Measurements from ENCODE around the gene CSNK2A3. TPM values are rescaled to one million over a fixed set of nuclear protein-coding genes. Genes with fewer than 3 reads are reported as not detected.

CSNK2A3 gene
- total RNA-seq, 1 donor from 2014 or later, result 0.75 TPM

- Mint-ChIP-seq H3K9me3 (no peaks in the 10 kb centered on the region), H3K4me1 (ENCODE audit: unreplicated experiment) (peaks cover 7% of the 10 kb centered on the region), H3K27me3 (peaks cover 3% of the 10 kb centered on the region), H3K4me3 (no peak overlapping the region), H3K27ac (no peak overlapping the region), H3K36me3 (no peaks in the 10 kb centered on the region)
- no peak for TF ChIP-seq CTCF (conservative IDR thresholded peaks at IDR 0.05)
- no peak for DNase-seq (ENCODE audit: extremely low spot score, unreplicated experiment)
These were observed 39.6 kb downstream of the CSNK2A3 start for GRCh38 chr11:11313426-11313825.

GRCh38 chr11:11312738-11313137, 40.3 kb downstream of the CSNK2A3 start:
- no peak for TF ChIP-seq CTCF (conservative IDR thresholded peaks at IDR 0.05)
- Mint-ChIP-seq H3K36me3 (no peaks in the 10 kb centered on the region), H3K9me3 (no peaks in the 10 kb centered on the region), H3K27ac (no peak overlapping the region), H3K4me1 (ENCODE audit: unreplicated experiment) (peaks cover 7% of the 10 kb centered on the region), H3K27me3 (peaks cover 3% of the 10 kb centered on the region), H3K4me3 (no peak overlapping the region)
- no peak for DNase-seq (ENCODE audit: extremely low spot score, unreplicated experiment)

GRCh38 chr11:11311169-11311568, 41.9 kb downstream of the CSNK2A3 start:
- no peak overlapping the region for H3K4me3 Mint-ChIP-seq
- H3K4me1 Mint-ChIP-seq (ENCODE audit: unreplicated experiment), result peaks cover 1% of the 10 kb centered on the region

DNA sequence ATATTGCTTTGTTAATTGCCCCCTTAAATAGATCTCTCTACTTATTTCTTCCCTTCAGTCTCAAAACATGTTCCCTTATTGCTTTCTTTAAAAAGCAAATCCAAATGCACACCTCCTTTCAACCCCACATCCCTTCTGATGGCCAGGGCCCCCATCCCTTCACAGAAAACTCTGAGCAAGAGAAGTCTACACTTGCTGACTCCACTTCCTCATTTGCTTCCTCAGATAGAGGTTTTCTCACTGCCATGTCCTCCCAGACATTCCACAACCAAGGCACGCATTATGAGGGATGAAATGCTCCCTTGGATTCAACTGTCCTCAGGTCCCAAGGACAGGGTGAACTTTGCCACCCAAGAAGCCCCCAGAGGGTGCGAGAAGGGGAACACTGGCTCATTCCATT, 43.1 kb downstream of the CSNK2A3 start:
- no peak overlapping the region for H3K27ac Mint-ChIP-seq
- H3K4me1 Mint-ChIP-seq (ENCODE audit: unreplicated experiment), result no peaks in the 10 kb centered on the region
- H3K4me3 Mint-ChIP-seq, result no peak overlapping the region
- peaks cover 3% of the 10 kb centered on the region for H3K27me3 Mint-ChIP-seq
- no peaks in the 10 kb centered on the region for H3K9me3 Mint-ChIP-seq
- H3K36me3 Mint-ChIP-seq, result no peaks in the 10 kb centered on the region
- no peak for DNase-seq (ENCODE audit: extremely low spot score, unreplicated experiment)
- no peak for TF ChIP-seq CTCF (conservative IDR thresholded peaks at IDR 0.05)

More at GRCh38 chr11:11311169-11311568, 41.9 kb downstream of the CSNK2A3 start:
- Mint-ChIP-seq H3K9me3 (no peaks in the 10 kb centered on the region), H3K27ac (no peak overlapping the region), H3K27me3 (peaks cover 3% of the 10 kb centered on the region), H3K36me3 (no peaks in the 10 kb centered on the region)
- no peak for TF ChIP-seq CTCF (conservative IDR thresholded peaks at IDR 0.05)
- DNase-seq (ENCODE audit: extremely low spot score, unreplicated experiment), result no peak

DNA sequence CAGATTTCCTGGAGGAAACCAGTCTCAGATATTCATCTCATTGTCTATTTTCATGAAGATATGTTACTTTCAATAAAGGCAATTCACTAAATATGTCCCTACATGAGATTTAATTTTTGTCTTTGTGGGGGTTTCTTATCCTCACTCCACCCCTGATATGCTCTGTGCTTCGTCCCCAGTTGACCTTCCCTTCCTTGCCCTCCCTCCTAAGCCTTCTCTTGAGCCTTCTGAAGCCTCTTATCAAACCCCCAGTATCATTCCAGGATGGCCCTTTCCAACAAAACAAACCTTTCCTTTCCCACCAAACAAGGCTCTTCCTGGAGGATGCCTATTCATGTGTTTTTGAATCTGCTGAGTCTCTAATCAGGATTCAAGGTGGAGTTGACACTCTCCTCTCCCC, 44.8 kb downstream of the CSNK2A3 start:
- no peaks in the 10 kb centered on the region for H3K4me1 Mint-ChIP-seq (ENCODE audit: unreplicated experiment)
- no peak overlapping the region for H3K27ac Mint-ChIP-seq

More for the DNA sequence above, 44.8 kb downstream of the CSNK2A3 start:
- Mint-ChIP-seq H3K36me3 (peaks cover 4% of the 10 kb centered on the region), H3K9me3 (no peaks in the 10 kb centered on the region), H3K4me3 (no peak overlapping the region), H3K27me3 (peaks cover 10% of the 10 kb centered on the region)
- DNase-seq (ENCODE audit: extremely low spot score, unreplicated experiment), result no peak
- TF ChIP-seq CTCF (conservative IDR thresholded peaks at IDR 0.05), result no peak
